H1 (cell line): ENCODE measurements around the gene NFIX. TPM values are rescaled to one million over a fixed set of nuclear protein-coding genes. Genes with fewer than 3 reads are reported as not detected.

Experiments used
- BCL11A ChIP-seq, 2 experiments: IDR thresholded peaks; one replicate each; pipeline ENCODE4 v1.6.1; 2011; ENCODE audit warnings: low read depth in 2 of 2, low read length in 2 of 2, mild to moderate bottlenecking in 2 of 2
- CEBPB ChIP-seq: IDR thresholded peaks from 2 replicates; pipeline ENCODE4 v1.6.1; 2012; ENCODE audit warnings: low read depth, low read length
- KDM1A ChIP-seq: fragments of 200-600, 300-600 bp; sonication (generic); IDR thresholded peaks from 2 replicates; pipeline ENCODE4 v1.7.1; 2016; ENCODE audit warnings: mild to moderate bottlenecking, low read length, borderline replicate concordance
- POLR2A ChIP-seq, 2 experiments: IDR thresholded peaks; 1 replicate in 1 of 2; 2 replicates in 1 of 2; pipeline ENCODE4 v1.6.1; 2011; ENCODE audit warnings: low read depth in 2 of 2, low read length in 2 of 2, mild to moderate bottlenecking in 2 of 2; ENCODE audit errors: control extremely low read depth in 1 of 2
- RAD21 ChIP-seq, 2 experiments: IDR thresholded peaks in 1 of 2; conservative IDR thresholded peaks in 1 of 2; 2 replicates each; pipeline ENCODE4 v1.6.1; 2011; ENCODE audit warnings: low read depth in 2 of 2, low read length in 2 of 2, improper control_type of control experiment in 1 of 2, inconsistent platforms in 1 of 2, mild to moderate bottlenecking in 1 of 2, moderate library complexity in 1 of 2
- SAP30 ChIP-seq: fragments of 300-600 bp; sonication (generic); IDR thresholded peaks from 2 replicates; pipeline ENCODE4 v1.7.1; 2012; ENCODE audit warnings: low read length, moderate library complexity, mild to moderate bottlenecking, inconsistent platforms; ENCODE audit not compliant: insufficient read depth, insufficient replicate concordance
- YY1 ChIP-seq: IDR thresholded peaks from 2 replicates; pipeline ENCODE4 v1.6.1; 2011; ENCODE audit warnings: low read depth, mild to moderate bottlenecking, low read length
- polyA plus RNA-seq, 7 experiments: library from polyadenylated mRNA; depleted of rRNA in 3 of 7; stranded (reverse) in 5 of 7; unstranded in 2 of 7; fragments of >200 nt in 5 of 7; fragments of 200-250 nt in 2 of 7; gene quantifications; 1 replicate in 5 of 7; 2 replicates in 1 of 7; 4 replicates in 1 of 7; pipeline versions ENCODE4 v1.2.1 to v1.2.3, GENCODE V29; 2011 to 2013; ENCODE audit warnings: missing spikeins in 2 of 7, mixed read lengths in 2 of 7
- total RNA-seq: library from RNA; stranded (reverse); fragmentation: NEBNext Ultra II Directional; extraction: Animal tissue kit (Norgen Biotek cat#: 25700); gene quantifications from 2 replicates; pipeline ENCODE4 v1.2.1, GENCODE V29; 2021
- TF ChIP-seq, protein P1 (sequence below): fragments of 300-600 bp; sonication (generic); IDR thresholded peaks from 2 replicates; pipeline ENCODE4 v1.7.1; 2012; ENCODE audit warnings: low read length, moderate library complexity, mild to moderate bottlenecking, inconsistent platforms; ENCODE audit not compliant: insufficient replicate concordance
- TF ChIP-seq, protein P2 (sequence below): IDR thresholded peaks from 2 replicates; pipeline ENCODE4 v1.6.1; 2012; ENCODE audit warnings: inconsistent platforms

Gene NFIX
- total and polyA plus RNA-seq, 2 of the 8 experiments (the other 6 are each of a cell fraction or from before 2014, with no cell fraction given), result 0.03 to 0.20 TPM

DNA sequence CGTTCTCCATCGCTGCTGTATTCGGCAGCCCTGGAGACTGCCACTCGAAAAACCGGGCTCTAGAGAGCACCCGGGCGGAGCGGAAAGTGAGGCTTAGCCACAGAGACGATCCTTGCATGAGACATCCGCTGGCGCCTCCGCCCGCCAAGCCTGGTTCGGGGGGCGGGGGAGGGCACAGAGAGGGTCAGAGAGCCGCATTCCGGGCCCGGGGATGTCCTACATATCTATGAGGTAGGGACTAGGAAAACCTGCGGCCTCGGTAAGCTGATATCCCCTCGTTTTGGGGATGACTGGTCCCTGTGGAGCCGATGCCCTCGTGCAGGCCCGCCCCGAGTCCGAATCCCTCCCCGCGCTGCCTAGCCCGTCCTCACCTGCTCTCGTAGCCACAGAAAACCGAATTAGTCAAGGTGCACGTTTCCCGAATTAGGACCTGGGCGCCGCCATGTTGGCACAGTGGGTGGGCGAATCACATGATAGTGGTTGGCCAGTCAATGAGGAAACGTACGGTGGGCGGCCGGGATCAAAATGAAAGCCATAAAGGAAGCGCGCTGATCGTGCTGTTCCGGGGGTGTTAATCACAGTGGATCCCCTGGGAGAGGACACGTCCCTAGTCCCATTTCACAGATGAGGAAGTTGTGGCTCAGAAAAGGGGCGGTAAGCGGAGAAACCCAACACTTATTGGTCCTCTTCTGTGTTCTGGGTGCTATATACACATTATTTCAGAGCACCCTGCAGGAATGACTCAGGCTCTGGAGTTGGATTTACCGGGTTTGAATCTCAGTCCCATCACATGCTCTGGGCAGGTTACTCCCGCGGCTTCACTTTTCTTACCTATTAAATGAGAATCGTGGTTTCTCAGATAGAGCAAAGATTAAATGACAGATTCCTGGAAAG lies 121.3 kb downstream of the NFIX start, which contains the start of gene TRMT1 (continued):
- TF ChIP-seq, protein P1, sequence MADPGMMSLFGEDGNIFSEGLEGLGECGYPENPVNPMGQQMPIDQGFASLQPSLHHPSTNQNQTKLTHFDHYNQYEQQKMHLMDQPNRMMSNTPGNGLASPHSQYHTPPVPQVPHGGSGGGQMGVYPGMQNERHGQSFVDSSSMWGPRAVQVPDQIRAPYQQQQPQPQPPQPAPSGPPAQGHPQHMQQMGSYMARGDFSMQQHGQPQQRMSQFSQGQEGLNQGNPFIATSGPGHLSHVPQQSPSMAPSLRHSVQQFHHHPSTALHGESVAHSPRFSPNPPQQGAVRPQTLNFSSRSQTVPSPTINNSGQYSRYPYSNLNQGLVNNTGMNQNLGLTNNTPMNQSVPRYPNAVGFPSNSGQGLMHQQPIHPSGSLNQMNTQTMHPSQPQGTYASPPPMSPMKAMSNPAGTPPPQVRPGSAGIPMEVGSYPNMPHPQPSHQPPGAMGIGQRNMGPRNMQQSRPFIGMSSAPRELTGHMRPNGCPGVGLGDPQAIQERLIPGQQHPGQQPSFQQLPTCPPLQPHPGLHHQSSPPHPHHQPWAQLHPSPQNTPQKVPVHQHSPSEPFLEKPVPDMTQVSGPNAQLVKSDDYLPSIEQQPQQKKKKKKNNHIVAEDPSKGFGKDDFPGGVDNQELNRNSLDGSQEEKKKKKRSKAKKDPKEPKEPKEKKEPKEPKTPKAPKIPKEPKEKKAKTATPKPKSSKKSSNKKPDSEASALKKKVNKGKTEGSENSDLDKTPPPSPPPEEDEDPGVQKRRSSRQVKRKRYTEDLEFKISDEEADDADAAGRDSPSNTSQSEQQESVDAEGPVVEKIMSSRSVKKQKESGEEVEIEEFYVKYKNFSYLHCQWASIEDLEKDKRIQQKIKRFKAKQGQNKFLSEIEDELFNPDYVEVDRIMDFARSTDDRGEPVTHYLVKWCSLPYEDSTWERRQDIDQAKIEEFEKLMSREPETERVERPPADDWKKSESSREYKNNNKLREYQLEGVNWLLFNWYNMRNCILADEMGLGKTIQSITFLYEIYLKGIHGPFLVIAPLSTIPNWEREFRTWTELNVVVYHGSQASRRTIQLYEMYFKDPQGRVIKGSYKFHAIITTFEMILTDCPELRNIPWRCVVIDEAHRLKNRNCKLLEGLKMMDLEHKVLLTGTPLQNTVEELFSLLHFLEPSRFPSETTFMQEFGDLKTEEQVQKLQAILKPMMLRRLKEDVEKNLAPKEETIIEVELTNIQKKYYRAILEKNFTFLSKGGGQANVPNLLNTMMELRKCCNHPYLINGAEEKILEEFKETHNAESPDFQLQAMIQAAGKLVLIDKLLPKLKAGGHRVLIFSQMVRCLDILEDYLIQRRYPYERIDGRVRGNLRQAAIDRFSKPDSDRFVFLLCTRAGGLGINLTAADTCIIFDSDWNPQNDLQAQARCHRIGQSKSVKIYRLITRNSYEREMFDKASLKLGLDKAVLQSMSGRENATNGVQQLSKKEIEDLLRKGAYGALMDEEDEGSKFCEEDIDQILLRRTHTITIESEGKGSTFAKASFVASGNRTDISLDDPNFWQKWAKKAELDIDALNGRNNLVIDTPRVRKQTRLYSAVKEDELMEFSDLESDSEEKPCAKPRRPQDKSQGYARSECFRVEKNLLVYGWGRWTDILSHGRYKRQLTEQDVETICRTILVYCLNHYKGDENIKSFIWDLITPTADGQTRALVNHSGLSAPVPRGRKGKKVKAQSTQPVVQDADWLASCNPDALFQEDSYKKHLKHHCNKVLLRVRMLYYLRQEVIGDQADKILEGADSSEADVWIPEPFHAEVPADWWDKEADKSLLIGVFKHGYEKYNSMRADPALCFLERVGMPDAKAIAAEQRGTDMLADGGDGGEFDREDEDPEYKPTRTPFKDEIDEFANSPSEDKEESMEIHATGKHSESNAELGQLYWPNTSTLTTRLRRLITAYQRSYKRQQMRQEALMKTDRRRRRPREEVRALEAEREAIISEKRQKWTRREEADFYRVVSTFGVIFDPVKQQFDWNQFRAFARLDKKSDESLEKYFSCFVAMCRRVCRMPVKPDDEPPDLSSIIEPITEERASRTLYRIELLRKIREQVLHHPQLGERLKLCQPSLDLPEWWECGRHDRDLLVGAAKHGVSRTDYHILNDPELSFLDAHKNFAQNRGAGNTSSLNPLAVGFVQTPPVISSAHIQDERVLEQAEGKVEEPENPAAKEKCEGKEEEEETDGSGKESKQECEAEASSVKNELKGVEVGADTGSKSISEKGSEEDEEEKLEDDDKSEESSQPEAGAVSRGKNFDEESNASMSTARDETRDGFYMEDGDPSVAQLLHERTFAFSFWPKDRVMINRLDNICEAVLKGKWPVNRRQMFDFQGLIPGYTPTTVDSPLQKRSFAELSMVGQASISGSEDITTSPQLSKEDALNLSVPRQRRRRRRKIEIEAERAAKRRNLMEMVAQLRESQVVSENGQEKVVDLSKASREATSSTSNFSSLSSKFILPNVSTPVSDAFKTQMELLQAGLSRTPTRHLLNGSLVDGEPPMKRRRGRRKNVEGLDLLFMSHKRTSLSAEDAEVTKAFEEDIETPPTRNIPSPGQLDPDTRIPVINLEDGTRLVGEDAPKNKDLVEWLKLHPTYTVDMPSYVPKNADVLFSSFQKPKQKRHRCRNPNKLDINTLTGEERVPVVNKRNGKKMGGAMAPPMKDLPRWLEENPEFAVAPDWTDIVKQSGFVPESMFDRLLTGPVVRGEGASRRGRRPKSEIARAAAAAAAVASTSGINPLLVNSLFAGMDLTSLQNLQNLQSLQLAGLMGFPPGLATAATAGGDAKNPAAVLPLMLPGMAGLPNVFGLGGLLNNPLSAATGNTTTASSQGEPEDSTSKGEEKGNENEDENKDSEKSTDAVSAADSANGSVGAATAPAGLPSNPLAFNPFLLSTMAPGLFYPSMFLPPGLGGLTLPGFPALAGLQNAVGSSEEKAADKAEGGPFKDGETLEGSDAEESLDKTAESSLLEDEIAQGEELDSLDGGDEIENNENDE, result no peak
- TF ChIP-seq CEBPB (no peak), BCL11A (IDR thresholded peaks at IDR 0.05; ENCODE audit: low read depth in 2 of 2, low read length in 2 of 2) (no peak), SAP30 (peak; percentile 94), POLR2A (IDR thresholded peaks at IDR 0.05; ENCODE audit: control extremely low read depth in 1 of 2, low read depth in 2 of 2, low read length in 2 of 2) (peak; percentile 73 to 89), RAD21 (IDR thresholded peaks at IDR 0.05 in 1 of 2, conservative IDR thresholded peaks at IDR 0.05 in 1 of 2; ENCODE audit: low read depth in 2 of 2, low read length in 2 of 2) (no peak), KDM1A (peak; percentile 99), YY1 (peak; percentile 99)
- TF ChIP-seq, protein P2, sequence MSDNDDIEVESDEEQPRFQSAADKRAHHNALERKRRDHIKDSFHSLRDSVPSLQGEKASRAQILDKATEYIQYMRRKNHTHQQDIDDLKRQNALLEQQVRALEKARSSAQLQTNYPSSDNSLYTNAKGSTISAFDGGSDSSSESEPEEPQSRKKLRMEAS, result peak; percentile 86
